Activated CD4-positive, alpha-beta T cell treated with anti-CD3 and anti-CD28 coated beads for 36 hours (primary cell): ENCODE results near the gene CHFR. TPM values are rescaled to one million over a fixed set of nuclear protein-coding genes. Genes with fewer than 3 reads are reported as not detected.
"Not testable (repeated sequence)": the region's sequence is repeated elsewhere in the genome, so short reads cannot be mapped to it uniquely, and the experiment has no call there.

Source experiments
- ATAC-seq: fragments of 200-7000 bp; cut with Tn5 transposase; one replicate; pipeline ENCODE4 v1.10.0; 2021; ENCODE audit warnings: mild to moderate bottlenecking, moderate library complexity
- CTCF ChIA-PET: fragments of 350-600 bp; sonication (Branson Sonifier 250); formaldehyde crosslinking; loops from one replicate; lab custom pipeline; 2021; ENCODE audit warnings: antibody characterized with exemption; lab: Charles Lee
- POLR2A ChIA-PET: fragments of 350-600 bp; sonication (Branson Sonifier 250); formaldehyde crosslinking; loops from one replicate; lab custom pipeline; 2021; ENCODE audit warnings: antibody characterized with exemption, inconsistent platforms; lab: Charles Lee
- DNase-seq: peaks from one replicate; pipeline ENCODE4 v3.0.0-alpha.2; 2020
- H3K27ac Mint-ChIP-seq: one replicate; pipeline ENCODE4 v1.8.0; 2021; ENCODE audit warnings: mixed read lengths
- H3K27me3 Mint-ChIP-seq: one replicate; pipeline ENCODE4 v1.8.0; 2021; ENCODE audit warnings: mixed read lengths
- H3K36me3 Mint-ChIP-seq: one replicate; pipeline ENCODE4 v1.8.0; 2021; ENCODE audit warnings: low read depth, mixed read lengths
- H3K4me1 Mint-ChIP-seq: one replicate; pipeline ENCODE4 v1.8.0; 2021; ENCODE audit warnings: mixed read lengths
- H3K4me3 Mint-ChIP-seq: one replicate; pipeline ENCODE4 v1.8.0; 2021; ENCODE audit warnings: mild to moderate bottlenecking, moderate library complexity, mixed read lengths
- H3K9me3 Mint-ChIP-seq: one replicate; pipeline ENCODE4 v1.8.0; 2021; ENCODE audit warnings: low read depth, mixed read lengths
- intact Hi-C, 2 experiments: fragments of 100-400 bp; cut with DNase I in 1 of 2; cut with micrococcal nuclease in 1 of 2; formaldehyde crosslinking; loops; one replicate each; pipeline versions ENCODE4 v1.14.2 to v1.15.1; 2022 to 2024; cut with DNase I, micrococcal nuclease
- total RNA-seq, 2 experiments: library from RNA; stranded (reverse); gene quantifications; one replicate each; pipeline ENCODE4 v1.2.3, GENCODE V29; 2021

Gene CHFR
- total RNA-seq, 2 experiments from 2014 or later, result 36.5 to 36.8 TPM

GRCh38 chr12:132908145-132909029 is 21.0 kb upstream of the CHFR start:
- ChIA-PET POLR2A (interaction anchor here (1.3 kb wide), 1 partner anchor 172 kb away, joined by 7 read pairs; no protein-coding TSS in a partner anchor), CTCF (interaction anchor here (0.6 to 1.3 kb wide), 4 partner anchors 18 to 39 kb away, joined by 3 to 6 read pairs (median 4); partner anchors contain the start of gene CHFR)
- peaks cover 2% of the 10 kb centered on the region for H3K27me3 Mint-ChIP-seq
- peaks cover 14% of the 10 kb centered on the region for H3K36me3 Mint-ChIP-seq
- peaks cover 9% of the 10 kb centered on the region for H3K9me3 Mint-ChIP-seq
- peaks cover 17% of the 10 kb centered on the region for H3K4me1 Mint-ChIP-seq
- ATAC-seq (peak; percentile 94), DNase-seq (peak; percentile 99)
- peak overlapping the region; percentile 88 for H3K27ac Mint-ChIP-seq
- peak overlapping the region; percentile 84 for H3K4me3 Mint-ChIP-seq
- intact Hi-C loops, result loop anchor here (1.0 to 5.0 kb wide), 11 partner anchors 21 to 222 kb away; partner anchors contain the start of genes CHFR (in 2 of the 2), ZNF140 (in 2 of the 2), ZNF26 (in 2 of the 2) and ZNF605 (in 2 of the 2)

GRCh38 chr12:132907789-132908144 is 20.4 kb upstream of the CHFR start:
- peak overlapping the region; percentile 73 for H3K27ac Mint-ChIP-seq

GRCh38 chr12:132907216-132907615 is 19.8 kb upstream of the CHFR start:
- Mint-ChIP-seq H3K4me1 (peaks cover 18% of the 10 kb centered on the region), H3K27me3 (peaks cover 2% of the 10 kb centered on the region), H3K36me3 (peaks cover 12% of the 10 kb centered on the region), H3K27ac (no peak overlapping the region), H3K4me3 (peak overlapping the region; percentile 23), H3K9me3 (peaks cover 7% of the 10 kb centered on the region)
- ChIA-PET CTCF (interaction anchor here (0.9 to 1.2 kb wide), 2 partner anchors 137 to 688 kb away, joined by 3 to 4 read pairs; no protein-coding TSS in a partner anchor), POLR2A (no interaction called here)
- intact Hi-C loops, result loop anchor here in 1 of 2 experiments (2.0 to 5.0 kb wide), 2 partner anchors 78 to 145 kb away; partner anchors contain the start of genes ANKLE2 and GOLGA3
- ATAC-seq, result no peak
- no peak for DNase-seq

More at GRCh38 chr12:132907789-132908144, 20.4 kb upstream of the CHFR start:
- H3K27me3 Mint-ChIP-seq, H3K9me3 Mint-ChIP-seq, POLR2A ChIA-PET, DNase-seq, ATAC-seq: not testable (repeated sequence)
- peaks cover 18% of the 10 kb centered on the region for H3K4me1 Mint-ChIP-seq
- intact Hi-C loops, result loop anchor here (1.0 to 5.0 kb wide), 12 partner anchors 20 to 223 kb away; partner anchors contain the start of genes CHFR (in 2 of the 2), GOLGA3 (in 2 of the 2), ZNF140 (in 2 of the 2) and ZNF26 (in 2 of the 2)
- CTCF ChIA-PET, result interaction anchor here (1.2 kb wide), 1 partner anchor 137 kb away, joined by 4 read pairs; no protein-coding TSS in a partner anchor
- peak overlapping the region; percentile 84 for H3K4me3 Mint-ChIP-seq
- peaks cover 14% of the 10 kb centered on the region for H3K36me3 Mint-ChIP-seq

GRCh38 chr12:132904718-132905328 is 17.4 kb upstream of the CHFR start:
- Mint-ChIP-seq H3K36me3 (no peaks in the 10 kb centered on the region), H3K4me1 (peaks cover 18% of the 10 kb centered on the region), H3K27me3 (peaks cover 2% of the 10 kb centered on the region), H3K9me3 (no peaks in the 10 kb centered on the region), H3K27ac (peak overlapping the region; percentile 69), H3K4me3 (peak overlapping the region; percentile 61)
- CTCF ChIA-PET, result interaction anchor here (0.6 to 2.6 kb wide), 18 partner anchors 18 to 349 kb away, joined by 3 to 14 read pairs (median 4); partner anchors contain the start of genes CHFR and GOLGA3
- DNase-seq, result peak; percentile 96
- POLR2A ChIA-PET, result no interaction called here
- ATAC-seq, result peak; percentile 20
- intact Hi-C loops, result loop anchor here (1.0 to 5.0 kb wide), 7 partner anchors 17 to 218 kb away; partner anchors contain the start of genes ANKLE2 (in 1 of the 2), CHFR (in 1 of the 2), GOLGA3 (in 1 of the 2) and POLE (in 1 of the 2)

- CTCF ChIA-PET, result no interaction called here
- peaks cover 4% of the 10 kb centered on the region for H3K4me1 Mint-ChIP-seq
- POLR2A ChIA-PET, result no interaction called here
These were observed 11.6 kb upstream of the CHFR start for GRCh38 chr12:132899033-132899432.

GRCh38 chr12:132888852-132889251 is 1.4 kb upstream of the CHFR start:
- no peak for ATAC-seq
- peak overlapping the region; percentile 100 for H3K27ac Mint-ChIP-seq
- H3K27me3 Mint-ChIP-seq, result no peaks in the 10 kb centered on the region
- ChIA-PET CTCF (no interaction called here), POLR2A (no interaction called here)
- peaks cover 21% of the 10 kb centered on the region for H3K36me3 Mint-ChIP-seq
- H3K4me1 Mint-ChIP-seq, result peaks cover 21% of the 10 kb centered on the region
- intact Hi-C loops, result loop anchor here in 1 of 2 experiments (1.0 to 5.0 kb wide), 3 partner anchors 15 to 122 kb away; partner anchors contain the start of gene GOLGA3
- DNase-seq, result no peak
- H3K4me3 Mint-ChIP-seq, result peak overlapping the region; percentile 99
- H3K9me3 Mint-ChIP-seq, result peaks cover 5% of the 10 kb centered on the region

More at GRCh38 chr12:132899033-132899432, 11.6 kb upstream of the CHFR start:
- Mint-ChIP-seq H3K27ac (no peak overlapping the region), H3K36me3 (no peaks in the 10 kb centered on the region), H3K9me3 (no peaks in the 10 kb centered on the region), H3K27me3 (no peaks in the 10 kb centered on the region), H3K4me3 (no peak overlapping the region)
- no peak for ATAC-seq
- intact Hi-C loops, result no loop called here
- no peak for DNase-seq

- intact Hi-C loops, result loop anchor here (1.0 to 5.0 kb wide), 14 partner anchors 17 to 294 kb away; partner anchors contain the start of genes GOLGA3 (in 2 of the 2), ZNF140 (in 2 of the 2), ANKLE2 (in 1 of the 2) and PGAM5 (in 1 of the 2)
- peaks cover 27% of the 10 kb centered on the region for H3K4me1 Mint-ChIP-seq
- H3K27me3 Mint-ChIP-seq, result no peaks in the 10 kb centered on the region
- H3K27ac Mint-ChIP-seq, result peak overlapping the region; percentile 74
- peak overlapping the region; percentile 99 for H3K4me3 Mint-ChIP-seq
- ATAC-seq (peak; percentile 1), DNase-seq (peak; percentile 37)
- POLR2A ChIA-PET, result interaction anchor here (0.6 to 0.7 kb wide), 2 partner anchors 27 to 53 kb away, joined by 3 to 6 read pairs; no protein-coding TSS in a partner anchor
- CTCF ChIA-PET, result interaction anchor here (0.5 to 2.2 kb wide), 7 partner anchors 14 to 164 kb away, joined by 3 to 10 read pairs (median 3); no protein-coding TSS in a partner anchor
- H3K36me3 Mint-ChIP-seq, result peaks cover 32% of the 10 kb centered on the region
- H3K9me3 Mint-ChIP-seq, result peaks cover 5% of the 10 kb centered on the region
These were observed 602 bp downstream of the CHFR start for GRCh38 chr12:132886529-132887477.

- intact Hi-C loops, result no loop called here
- POLR2A ChIA-PET, result no interaction called here
These were observed 5.6 kb downstream of the CHFR start for GRCh38 chr12:132881818-132882217.

GRCh38 chr12:132874620-132875019 is 12.8 kb downstream of the CHFR start:
- ATAC-seq, H3K27me3 Mint-ChIP-seq, H3K9me3 Mint-ChIP-seq, POLR2A ChIA-PET, intact Hi-C loops, DNase-seq, H3K4me3 Mint-ChIP-seq, H3K27ac Mint-ChIP-seq: not testable (repeated sequence)
- Mint-ChIP-seq H3K4me1 (peaks cover 18% of the 10 kb centered on the region), H3K36me3 (peaks cover 35% of the 10 kb centered on the region)
- CTCF ChIA-PET, result interaction anchor here (0.6 to 1.3 kb wide), 2 partner anchors 30 to 85 kb away, joined by 3 to 4 read pairs; no protein-coding TSS in a partner anchor

More at GRCh38 chr12:132881818-132882217, 5.6 kb downstream of the CHFR start:
- no peak overlapping the region for H3K27ac Mint-ChIP-seq
- DNase-seq (no peak), ATAC-seq (no peak)
- CTCF ChIA-PET, result interaction anchor here (1.1 kb wide), 1 partner anchor 23 kb away, joined by 4 read pairs; no protein-coding TSS in a partner anchor
- no peak overlapping the region for H3K4me3 Mint-ChIP-seq
- peaks cover 5% of the 10 kb centered on the region for H3K9me3 Mint-ChIP-seq
- peaks cover 22% of the 10 kb centered on the region for H3K4me1 Mint-ChIP-seq
- H3K36me3 Mint-ChIP-seq, result peaks cover 40% of the 10 kb centered on the region
- no peaks in the 10 kb centered on the region for H3K27me3 Mint-ChIP-seq
